RWPE2 (cell line): ENCODE results near the gene KISS1R.
"Not testable (repeated sequence)": the region's sequence is repeated elsewhere in the genome, so short reads cannot be mapped to it uniquely, and the experiment has no call there.

Experiments used
- ATAC-seq: fragments of 200-7000 bp; cut with Tn5 transposase; 3 replicates; pipeline ENCODE4 v1.9.1; 2021; ENCODE audit warnings: low read depth
- DNase-seq: peaks from one replicate; pipeline ENCODE4 v3.0.0-alpha.2; 2020; ENCODE audit warnings: low spot score
- H3K27ac ChIP-seq: fragments of 450-650 bp; 2 replicates; pipeline ENCODE4 v1.5.1; 2017; ENCODE audit warnings: mild to moderate bottlenecking; ENCODE audit not compliant: poor library complexity, severe bottlenecking
- H3K27me3 ChIP-seq: fragments of 250-450 bp; sonication (Bioruptor Pico); 2 replicates; pipeline ENCODE4 v1.5.1; 2021; ENCODE audit warnings: mild to moderate bottlenecking, moderate library complexity; ENCODE audit not compliant: insufficient read depth, poor library complexity, severe bottlenecking
- H3K36me3 ChIP-seq: fragments of 250-450 bp; sonication (Bioruptor Pico); 2 replicates; pipeline ENCODE4 v1.5.1; 2020; ENCODE audit warnings: low read depth, mild to moderate bottlenecking, moderate library complexity
- H3K4me1 ChIP-seq: fragments of 250-450 bp; sonication (Bioruptor Pico); 2 replicates; pipeline ENCODE4 v1.5.1; 2021; ENCODE audit warnings: mild to moderate bottlenecking, moderate library complexity; ENCODE audit not compliant: insufficient read depth, poor library complexity, severe bottlenecking
- H3K4me3 ChIP-seq: fragments of 250-450 bp; sonication (Bioruptor Pico); 2 replicates; pipeline ENCODE4 v1.5.1; 2021; ENCODE audit warnings: mild to moderate bottlenecking, moderate library complexity; ENCODE audit not compliant: severe bottlenecking
- H3K9me3 ChIP-seq: fragments of 250-450 bp; sonication (Bioruptor Pico); 2 replicates; pipeline ENCODE4 v1.5.1; 2021; ENCODE audit warnings: mild to moderate bottlenecking, moderate library complexity; ENCODE audit not compliant: severe bottlenecking
- TF ChIP-seq, protein P1 (sequence below): fragments of 450-650 bp; IDR thresholded peaks from one replicate; pipeline ENCODE4 v1.5.1; 2017; ENCODE audit warnings: mild to moderate bottlenecking, moderate library complexity; ENCODE audit not compliant: poor library complexity, severe bottlenecking

The KISS1R gene

DNA sequence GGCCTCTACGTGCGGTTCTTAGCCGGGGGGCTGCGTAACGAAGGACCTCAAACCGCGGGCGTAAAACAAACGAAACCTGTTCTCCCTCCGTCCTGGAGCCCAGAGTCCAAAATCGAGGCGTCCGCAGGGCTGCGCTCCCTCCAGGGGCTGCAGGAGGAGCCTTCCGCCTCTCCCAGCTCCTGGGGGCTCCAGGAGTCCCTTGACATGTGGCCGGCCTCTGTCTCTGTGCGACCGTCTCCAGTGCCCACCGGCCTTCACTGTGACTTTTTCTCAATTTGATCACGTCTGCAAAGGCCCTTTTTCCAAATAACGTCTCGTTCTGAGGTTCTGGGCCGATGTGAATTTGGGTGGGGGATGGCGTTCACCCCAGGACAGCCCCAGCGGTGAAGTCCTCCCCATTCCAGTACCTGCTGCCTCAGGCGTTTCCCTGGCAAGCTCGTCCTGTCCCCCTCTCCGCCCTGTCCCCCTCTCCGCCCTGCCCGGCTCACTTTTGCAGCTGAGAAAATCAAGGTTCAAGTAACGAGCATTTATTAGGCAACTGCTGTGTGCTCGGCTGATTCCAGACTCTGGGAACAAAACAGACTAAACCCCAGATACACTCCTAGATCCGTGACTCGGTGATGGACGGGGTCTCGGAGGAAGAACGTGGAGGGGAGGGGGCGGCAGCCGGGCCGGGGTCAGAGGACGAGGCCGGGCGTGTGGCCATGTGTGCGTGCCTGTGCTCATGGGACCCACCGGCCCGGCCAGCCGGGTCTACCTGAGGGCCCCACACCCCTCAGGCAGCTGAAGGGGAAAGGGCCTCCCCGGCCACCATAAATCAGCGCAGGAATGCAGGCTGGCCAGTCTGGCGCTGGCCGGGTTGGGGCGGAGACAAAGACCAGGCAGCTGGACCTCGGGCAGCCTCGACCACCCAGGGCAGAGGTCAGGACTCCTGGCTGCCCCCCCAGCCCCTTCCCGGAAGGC is 39.0 kb downstream of the KISS1R start:
- TF ChIP-seq, protein P1, sequence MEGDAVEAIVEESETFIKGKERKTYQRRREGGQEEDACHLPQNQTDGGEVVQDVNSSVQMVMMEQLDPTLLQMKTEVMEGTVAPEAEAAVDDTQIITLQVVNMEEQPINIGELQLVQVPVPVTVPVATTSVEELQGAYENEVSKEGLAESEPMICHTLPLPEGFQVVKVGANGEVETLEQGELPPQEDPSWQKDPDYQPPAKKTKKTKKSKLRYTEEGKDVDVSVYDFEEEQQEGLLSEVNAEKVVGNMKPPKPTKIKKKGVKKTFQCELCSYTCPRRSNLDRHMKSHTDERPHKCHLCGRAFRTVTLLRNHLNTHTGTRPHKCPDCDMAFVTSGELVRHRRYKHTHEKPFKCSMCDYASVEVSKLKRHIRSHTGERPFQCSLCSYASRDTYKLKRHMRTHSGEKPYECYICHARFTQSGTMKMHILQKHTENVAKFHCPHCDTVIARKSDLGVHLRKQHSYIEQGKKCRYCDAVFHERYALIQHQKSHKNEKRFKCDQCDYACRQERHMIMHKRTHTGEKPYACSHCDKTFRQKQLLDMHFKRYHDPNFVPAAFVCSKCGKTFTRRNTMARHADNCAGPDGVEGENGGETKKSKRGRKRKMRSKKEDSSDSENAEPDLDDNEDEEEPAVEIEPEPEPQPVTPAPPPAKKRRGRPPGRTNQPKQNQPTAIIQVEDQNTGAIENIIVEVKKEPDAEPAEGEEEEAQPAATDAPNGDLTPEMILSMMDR = no peak
- peaks cover 24% of the 10 kb centered on the region for H3K4me1 ChIP-seq
- ATAC-seq = no peak

DNA sequence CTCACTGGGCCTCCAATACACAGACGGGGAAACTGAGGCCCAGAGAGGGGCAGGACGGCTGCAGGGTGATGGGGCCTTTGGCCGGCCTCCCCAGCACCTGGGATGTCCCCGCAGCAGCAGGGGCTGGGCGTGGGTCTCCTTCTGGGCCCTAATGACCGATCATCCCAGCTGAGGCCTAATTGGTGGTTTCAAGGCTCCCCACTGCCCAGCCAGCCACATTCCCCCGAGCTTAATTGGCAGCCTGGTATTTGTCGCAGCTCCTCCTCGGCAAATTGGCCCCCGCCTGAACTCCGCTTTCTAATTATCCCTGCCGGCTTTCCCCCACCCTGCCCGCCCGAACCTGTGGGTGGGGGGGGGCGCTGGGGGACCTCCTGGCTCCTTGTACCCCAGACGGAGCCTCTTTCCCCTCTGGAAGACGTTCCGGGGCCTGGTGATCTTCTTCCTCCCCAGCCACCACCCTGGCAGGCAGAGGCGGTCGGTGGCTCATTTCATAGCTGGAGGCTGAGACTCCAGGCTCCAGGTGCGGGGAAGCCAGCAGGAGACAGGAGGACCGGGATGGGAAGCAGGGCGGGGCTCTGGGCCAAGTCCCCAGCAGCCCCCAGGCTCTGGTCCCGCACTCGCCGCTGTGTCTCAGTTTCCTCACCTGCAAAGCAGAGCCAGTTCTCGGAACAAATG is 39.8 kb downstream of the KISS1R start:
- no peaks in the 10 kb centered on the region for H3K27me3 ChIP-seq
- H3K9me3 ChIP-seq = no peaks in the 10 kb centered on the region
- peaks cover 24% of the 10 kb centered on the region for H3K4me1 ChIP-seq
- ATAC-seq (0 out of 3 replicates have a peak, but pooled peaks have one; percentile 29), DNase-seq (peak; percentile 45)
- TF ChIP-seq, protein P1 = no peak
- H3K36me3 ChIP-seq = no peaks in the 10 kb centered on the region
- peak overlapping the region; percentile 43 for H3K27ac ChIP-seq
- no peak overlapping the region for H3K4me3 ChIP-seq

More for the DNA sequence above, 39.0 kb downstream of the KISS1R start:
- Histone ChIP-seq H3K36me3 (no peaks in the 10 kb centered on the region), H3K4me3 (no peak overlapping the region), H3K27me3 (no peaks in the 10 kb centered on the region), H3K27ac (peak overlapping the region; percentile 43), H3K9me3 (no peaks in the 10 kb centered on the region)
- DNase-seq = peak; percentile 53

DNA sequence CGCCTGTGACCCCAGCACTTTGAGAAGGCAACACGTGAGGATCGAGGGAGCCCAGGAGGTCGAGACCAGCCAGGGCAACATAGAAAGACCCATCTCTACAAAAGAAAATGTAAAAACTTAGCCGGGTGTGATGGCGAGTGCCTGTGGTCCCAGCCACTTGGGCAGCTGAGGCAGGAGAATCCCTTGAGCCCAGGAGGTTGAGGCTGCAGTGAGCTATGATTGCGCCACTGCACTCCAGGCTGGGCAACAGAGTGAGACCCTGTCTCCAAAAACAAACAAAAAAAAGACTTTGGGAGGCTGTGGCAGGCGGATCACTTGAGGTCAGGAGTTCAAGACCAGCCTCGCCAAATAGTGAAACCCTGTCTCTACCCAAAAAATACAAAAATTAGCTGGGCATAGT is 40.4 kb downstream of the KISS1R start:
- H3K36me3 ChIP-seq, H3K9me3 ChIP-seq, H3K4me3 ChIP-seq, H3K27me3 ChIP-seq, DNase-seq, ATAC-seq: not testable (repeated sequence)
- peak overlapping the region; percentile 43 for H3K27ac ChIP-seq
- H3K4me1 ChIP-seq = peaks cover 22% of the 10 kb centered on the region

DNA sequence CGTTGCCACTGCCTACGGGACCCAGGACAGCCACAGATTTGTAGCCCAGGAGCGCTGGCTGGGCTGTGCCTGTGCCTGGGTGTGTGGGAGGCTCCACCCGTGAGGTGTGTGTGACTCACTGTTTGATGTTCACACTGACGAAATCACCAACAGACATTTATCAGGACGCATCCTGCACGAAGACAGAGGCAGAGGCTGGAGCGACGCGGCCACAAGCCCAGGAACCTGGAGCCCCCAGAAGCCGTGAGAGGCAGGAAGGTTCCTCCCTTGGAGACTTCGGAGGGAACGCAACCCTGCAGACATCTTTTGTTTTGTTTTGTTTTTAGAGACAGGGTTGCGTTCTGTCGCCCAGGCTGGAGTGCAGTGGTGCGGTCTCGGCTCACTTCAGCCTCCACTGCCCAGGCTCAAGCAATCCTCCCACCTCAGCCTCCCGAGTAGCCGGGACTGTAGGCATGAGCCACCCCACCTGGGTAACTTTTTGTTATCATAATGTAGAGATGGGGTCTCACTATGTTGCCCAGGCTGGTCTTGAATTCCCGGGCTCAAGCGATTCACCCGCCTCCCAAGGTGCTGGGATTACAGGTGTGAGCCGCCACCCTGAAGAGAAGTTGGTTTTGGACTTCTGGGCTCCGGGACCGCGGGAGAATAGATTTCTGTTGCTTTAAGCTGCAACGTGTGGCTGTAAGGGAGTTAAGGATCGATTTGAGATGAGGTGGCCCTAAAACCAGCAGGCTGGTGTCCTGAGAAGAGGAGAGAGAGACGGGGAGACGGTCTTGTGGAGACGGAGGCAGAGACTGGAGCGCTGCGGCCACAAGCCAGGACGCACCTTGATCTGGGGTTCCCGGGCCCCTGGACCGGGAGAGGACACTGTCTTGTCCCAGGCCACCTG is 42.1 kb downstream of the KISS1R start:
- no peak overlapping the region for H3K4me3 ChIP-seq
- no peaks in the 10 kb centered on the region for H3K9me3 ChIP-seq
- H3K4me1 ChIP-seq = peaks cover 15% of the 10 kb centered on the region
- TF ChIP-seq, protein P1 = no peak
- H3K27ac ChIP-seq = no peak overlapping the region
- H3K36me3 ChIP-seq = no peaks in the 10 kb centered on the region
- no peaks in the 10 kb centered on the region for H3K27me3 ChIP-seq
- ATAC-seq = peak; percentile 74
- DNase-seq = peak; percentile 56

DNA sequence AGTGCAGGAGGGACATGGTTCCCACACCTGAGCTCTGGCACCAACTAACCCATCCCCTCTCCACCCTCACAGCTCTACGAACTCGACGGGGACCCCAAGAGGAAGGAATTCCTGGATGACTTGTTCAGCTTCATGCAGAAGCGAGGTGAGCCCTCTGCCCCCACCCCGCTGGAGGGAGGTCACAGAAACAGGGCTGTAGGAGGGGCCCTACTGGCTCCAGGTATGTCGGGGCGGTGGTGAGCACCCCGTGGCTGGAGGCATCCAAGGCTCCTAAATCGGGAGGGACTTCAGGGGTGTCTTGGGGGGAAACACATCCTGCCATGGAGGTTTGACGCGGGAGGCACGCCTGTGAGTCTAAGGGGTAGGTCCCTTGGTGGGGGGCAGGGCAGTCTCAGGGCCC is 42.9 kb downstream of the KISS1R start:
- no peaks in the 10 kb centered on the region for H3K9me3 ChIP-seq
- H3K27ac ChIP-seq = no peak overlapping the region
- H3K4me1 ChIP-seq = peaks cover 15% of the 10 kb centered on the region
- H3K4me3 ChIP-seq = no peak overlapping the region
- ATAC-seq (no peak), DNase-seq (no peak)
- TF ChIP-seq, protein P1 = no peak
- H3K36me3 ChIP-seq = peaks cover 4% of the 10 kb centered on the region
- H3K27me3 ChIP-seq = no peaks in the 10 kb centered on the region
